Fibroblast of skin of left biceps (primary cell): ENCODE measurements around the gene BMPR1B.
A peak's percentile ranks its signal among the peaks of the same experiment; 100 is the strongest.
"Not testable (repeated sequence)": the region's sequence is repeated elsewhere in the genome, so short reads cannot be mapped to it uniquely, and the experiment has no call there.

Experiments used
- DNase-seq, 2 experiments: peaks; one replicate each; pipeline ENCODE4 v3.0.0-alpha.2; 2013; ENCODE audit warnings: low read depth in 2 of 2

Gene BMPR1B

DNA sequence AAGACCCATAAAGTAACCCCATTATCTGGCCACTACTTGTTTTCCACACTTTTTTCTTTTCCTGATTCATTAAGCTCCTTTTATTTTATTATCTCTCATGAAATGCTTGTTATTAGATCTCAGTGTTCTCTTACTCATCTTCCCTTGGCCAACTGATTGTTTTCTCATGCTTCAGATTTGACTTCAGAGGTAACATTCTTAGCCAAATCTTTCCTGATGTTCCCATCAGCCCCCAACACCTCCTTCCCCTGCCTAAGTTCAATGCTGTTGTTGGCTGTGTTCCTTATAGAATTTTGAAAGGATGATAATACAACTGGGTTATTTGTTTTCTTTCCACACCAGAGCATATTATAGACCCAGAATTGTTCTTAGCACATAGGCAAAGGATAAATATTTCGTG lies 75.6 kb downstream of the BMPR1B start:
- no peak for DNase-seq

DNA sequence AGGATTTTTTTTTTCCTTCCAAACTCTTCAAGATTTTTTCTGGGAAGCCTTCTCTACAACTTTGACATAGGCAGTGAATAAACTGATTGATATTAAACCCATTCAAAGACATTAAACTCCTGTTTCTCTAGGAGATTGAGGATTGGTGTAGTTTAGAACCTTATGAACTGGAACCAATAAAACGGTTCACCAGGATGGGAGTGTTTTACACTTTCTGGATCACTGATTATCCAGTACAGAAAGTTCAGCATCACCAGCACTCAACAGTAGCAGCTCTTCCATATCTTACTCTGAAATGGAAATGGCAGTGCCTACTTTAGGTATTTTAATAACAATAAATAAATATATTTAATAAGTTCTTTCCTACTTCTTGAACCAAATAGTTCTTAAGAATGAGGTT lies 76.7 kb downstream of the BMPR1B start:
- no peak for DNase-seq

DNA sequence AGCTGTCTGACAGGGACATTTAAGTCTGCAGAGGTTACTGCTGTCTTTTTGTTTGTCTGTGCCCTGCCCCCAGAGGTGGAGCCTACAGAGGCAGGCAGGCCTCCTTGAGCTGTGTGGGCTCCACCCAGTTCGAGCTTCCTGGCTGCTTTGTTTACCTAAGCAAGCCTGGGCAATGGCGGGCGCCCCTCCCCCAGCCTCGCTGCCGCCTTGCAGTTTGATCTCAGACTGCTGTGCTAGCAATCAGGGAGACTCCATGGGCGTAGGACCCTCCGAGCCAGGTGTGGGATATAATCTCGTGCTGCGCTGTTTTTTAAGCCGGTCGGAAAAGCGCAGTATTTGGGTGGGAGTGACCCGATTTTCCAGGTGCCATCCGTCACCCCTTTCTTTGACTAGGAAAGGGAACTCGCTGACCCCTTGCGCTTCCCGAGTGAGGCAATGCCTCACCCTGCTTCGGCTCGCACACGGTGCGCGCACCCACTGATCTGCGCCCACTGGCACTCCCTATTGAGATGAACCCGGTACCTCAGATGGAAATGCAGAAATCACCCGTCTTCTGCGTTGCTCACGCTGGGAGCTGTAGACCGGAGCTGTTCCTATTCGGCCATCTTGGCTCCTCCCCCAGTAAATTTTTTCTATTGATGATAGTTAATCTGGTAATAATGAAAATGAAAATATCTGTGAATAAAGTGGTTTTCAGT lies 83.6 kb downstream of the BMPR1B start:
- DNase-seq = not testable (repeated sequence)

DNA sequence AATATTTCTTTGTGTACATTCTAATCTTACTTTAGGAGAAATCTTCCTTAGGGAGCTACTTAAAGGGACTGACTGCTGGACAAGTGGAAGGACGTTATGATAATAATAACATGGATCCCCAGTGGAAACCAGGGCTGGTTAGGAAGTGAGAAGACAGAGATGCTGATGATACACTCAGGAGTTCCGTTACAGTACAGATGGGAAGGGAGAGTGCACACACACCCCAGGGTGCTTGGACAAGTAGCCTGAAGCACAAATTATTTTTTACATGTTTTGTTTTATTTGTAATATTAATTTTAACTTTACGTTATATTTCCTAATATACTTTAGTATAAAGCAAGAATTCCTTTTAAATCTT lies 84.1 kb downstream of the BMPR1B start:
- no peak for DNase-seq

DNA sequence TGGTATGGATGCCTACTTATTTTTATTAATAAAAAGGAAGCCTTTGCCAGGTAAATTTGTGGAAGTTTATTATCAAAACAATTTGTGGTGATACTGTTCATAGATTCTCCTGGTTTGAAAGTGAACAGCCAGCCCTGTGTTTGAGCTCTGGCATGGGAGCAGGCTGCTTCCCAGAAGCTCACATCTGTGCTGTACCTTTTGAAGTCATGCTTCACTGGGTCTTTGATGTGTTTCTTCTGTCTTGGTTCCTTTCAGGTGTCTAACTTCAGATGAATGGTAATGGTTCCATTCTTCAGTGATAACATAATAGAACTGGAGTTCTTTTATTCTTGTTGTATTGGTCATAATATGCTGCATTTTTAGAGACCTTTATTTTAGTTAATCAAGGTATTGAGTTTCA lies 85.5 kb downstream of the BMPR1B start:
- no peak for DNase-seq

DNA sequence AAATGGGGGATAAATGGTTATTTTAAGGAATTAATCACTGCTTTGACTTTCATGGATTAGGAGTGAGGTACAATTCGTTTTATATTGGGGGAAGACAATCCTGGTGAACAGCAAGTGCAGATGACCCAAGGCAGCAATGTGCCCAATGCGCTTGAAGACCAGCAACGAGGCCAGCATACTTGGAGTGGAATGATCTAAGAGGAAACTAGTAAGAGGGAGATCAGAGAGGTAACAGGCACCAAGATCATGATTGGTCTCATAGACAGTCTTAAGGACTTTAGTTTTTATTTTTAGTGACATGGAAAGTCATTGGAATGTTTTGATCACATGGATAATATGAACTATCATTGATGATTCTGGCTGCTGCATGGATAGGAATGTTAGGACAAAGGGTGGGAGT lies 90.6 kb downstream of the BMPR1B start:
- no peak for DNase-seq

DNA sequence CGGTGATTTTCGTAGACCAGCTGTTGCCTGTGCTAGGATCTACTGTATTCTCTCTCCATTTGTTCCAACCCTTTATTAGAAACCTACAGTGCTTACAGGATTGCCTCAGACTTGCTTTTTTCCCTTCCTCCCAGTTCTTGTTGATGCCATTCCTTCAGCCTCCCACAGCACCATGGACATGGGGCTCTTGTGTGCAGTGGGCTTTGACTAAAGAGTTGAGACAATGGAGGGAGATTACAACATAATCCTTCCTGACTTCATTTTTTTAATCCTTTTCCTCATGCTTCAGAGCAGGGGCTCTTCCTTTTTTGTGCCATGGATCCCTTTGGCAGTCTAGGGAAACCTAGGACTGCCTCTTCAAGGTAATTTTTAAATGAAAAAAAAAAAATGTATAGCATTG lies 92.1 kb downstream of the BMPR1B start:
- no peak for DNase-seq

DNA sequence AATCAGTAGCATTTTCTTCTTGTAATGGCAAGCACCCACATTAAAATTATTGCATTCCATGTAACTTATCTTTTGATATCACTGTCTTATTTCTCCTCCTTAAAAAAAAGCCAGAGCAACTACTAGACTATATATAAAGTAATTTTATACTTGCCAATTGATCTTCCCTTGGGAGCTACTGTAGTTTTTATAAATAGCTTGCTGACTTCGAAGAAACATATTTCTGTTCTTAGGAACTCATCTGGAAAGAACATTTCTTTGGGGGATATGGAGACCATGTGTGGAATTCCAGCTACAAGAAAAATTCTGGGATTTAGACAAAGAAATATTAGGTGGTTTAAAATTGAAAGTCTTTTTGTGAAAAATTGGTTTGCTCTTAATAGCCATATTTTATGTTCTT lies 94.9 kb downstream of the BMPR1B start:
- peak; percentile 56 to 58 for DNase-seq

DNA sequence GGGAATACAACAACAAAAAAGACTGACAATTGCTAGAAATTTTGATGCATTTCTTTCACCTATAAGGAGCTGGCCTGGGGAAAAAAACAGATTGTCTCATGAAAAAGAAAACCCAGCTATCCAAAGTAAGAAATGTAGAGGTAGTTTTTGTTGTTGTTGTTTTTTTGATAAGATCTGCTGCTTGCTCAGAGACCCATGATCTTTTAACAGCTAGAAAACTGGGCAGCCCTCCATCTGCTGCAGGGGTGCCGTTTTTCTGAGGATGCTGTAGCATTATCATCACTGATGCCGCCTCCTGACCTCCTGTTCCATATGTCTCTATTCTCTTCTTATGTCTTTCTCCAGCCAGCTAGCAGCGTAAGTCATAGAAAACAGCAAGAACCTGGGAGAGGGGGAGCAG lies 98.3 kb downstream of the BMPR1B start:
- no peak for DNase-seq

DNA sequence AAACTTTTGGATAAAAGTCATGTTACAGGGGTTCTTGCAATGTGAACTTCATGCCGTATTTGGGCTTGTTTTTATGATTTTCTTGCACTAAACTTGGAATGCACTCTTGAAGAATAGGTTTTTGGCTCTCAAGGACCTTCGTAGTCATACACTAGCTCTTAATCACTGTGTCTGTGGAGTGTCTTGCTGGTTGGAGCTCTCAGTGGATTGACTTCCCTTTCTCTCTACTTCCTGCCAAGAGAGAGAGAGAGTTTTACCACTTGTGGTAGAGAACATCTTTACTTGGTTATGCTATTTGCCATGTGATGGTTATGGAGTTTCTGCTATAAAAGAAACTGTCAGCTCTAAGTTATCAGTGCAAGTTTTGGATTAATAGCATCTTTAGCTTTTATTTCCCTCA lies 112.4 kb downstream of the BMPR1B start:
- DNase-seq = no peak

DNA sequence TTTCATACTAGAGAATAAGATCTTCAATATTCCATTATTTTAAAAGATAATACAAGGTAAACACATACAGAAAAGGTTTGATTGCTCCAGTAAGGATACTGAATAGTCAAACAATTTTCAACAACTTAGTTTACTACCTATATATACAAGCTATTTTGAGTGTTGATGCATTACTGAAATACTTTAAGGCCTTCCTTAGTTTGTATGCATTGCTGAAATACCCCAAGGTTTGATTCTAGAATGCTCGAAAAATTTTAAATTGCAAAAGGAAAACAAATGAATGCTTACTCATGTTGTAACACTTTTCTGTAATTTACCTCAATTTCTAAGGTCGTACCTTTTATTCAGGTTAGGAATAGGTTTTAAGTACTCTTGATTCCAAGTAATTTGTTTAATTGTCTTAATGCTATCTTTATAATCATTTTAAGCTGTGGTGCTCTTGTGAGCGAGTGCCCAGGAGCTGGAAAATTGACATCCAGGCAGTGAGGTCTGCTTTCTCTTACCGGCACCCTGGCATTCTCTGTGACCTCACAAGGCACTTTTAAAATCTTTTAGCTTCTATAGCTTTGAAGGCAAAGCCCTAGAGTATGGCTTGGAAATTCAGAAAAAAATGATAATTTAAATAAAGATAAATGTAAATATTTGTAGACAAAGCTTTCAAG lies 114.0 kb downstream of the BMPR1B start:
- DNase-seq = no peak

DNA sequence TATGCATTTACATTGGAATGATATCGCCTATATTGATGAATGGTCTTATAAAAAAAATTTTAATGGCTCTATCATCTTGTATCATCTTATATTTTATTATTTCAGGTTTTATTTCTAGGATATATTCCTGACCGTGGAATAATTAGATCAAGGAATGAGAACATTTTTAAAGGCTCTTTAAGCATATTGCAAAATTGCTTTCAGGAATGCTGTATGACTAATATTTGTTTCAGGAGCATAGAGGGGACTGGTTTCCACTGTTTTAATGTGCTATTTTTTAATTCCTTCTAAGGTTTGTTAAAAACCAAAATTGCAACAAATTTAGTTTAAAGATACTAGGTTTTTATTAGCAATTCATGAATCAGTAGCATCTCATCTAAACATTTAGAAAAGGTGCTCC lies 120.2 kb downstream of the BMPR1B start:
- DNase-seq = peak in 1 of 2 experiments; percentile 18

DNA sequence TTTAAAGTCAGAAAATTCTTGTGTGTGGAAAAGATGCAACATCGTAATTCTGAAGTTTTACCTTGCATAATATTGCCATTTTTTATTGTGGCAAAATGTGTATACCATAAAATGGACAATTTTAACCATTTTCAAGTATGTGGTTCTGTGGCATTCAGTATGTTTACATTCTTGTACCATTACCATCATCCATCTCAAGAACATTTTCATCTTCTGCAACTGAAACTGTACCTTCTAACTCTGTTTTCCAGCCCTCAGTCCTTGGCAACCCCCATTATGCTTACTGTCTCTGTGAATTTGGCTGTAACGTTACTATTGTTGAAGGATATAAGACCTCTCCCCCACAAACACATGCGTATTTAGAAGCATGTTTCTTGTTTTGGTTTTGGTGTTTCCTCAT lies 123.2 kb downstream of the BMPR1B start:
- peak in 1 of 2 experiments; percentile 17 for DNase-seq

DNA sequence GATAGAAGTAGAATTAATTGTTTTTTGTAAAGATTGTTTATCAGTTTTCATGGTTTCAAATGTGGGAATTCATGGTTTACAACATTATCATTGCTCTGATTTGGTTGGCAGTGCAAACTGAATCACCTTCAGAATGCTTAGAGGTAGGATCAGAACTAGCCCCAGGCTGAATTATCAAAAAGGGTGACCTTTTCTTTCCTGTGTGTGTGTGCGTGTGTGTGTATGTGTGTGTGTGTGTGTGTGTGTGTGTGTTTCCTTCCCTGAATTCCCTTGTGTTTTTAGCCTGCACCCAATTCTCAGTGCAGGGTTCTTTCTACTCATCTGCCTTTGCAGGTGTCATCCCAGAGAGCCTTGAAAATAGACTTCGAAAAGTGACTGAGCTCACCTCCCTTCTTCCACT lies 125.0 kb downstream of the BMPR1B start:
- DNase-seq = no peak

DNA sequence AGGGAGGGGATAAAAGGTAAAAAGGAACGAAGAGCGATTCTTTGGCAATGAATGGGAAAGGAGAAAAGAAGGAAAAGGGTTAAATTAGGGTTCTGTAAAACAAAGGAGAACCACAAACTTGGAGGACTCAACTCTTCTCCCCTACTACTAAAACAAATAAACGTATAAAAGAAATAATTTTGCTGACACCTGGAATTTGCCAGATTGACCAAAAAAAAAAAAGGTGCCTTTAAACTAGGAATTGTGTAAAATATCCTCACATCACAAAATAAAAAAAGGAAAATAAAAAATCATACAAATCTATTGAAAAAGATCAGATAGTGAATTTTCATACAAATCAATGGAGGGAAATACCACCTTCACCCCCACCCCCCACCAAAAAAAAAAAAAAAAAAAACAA lies 129.3 kb downstream of the BMPR1B start:
- DNase-seq = no peak

DNA sequence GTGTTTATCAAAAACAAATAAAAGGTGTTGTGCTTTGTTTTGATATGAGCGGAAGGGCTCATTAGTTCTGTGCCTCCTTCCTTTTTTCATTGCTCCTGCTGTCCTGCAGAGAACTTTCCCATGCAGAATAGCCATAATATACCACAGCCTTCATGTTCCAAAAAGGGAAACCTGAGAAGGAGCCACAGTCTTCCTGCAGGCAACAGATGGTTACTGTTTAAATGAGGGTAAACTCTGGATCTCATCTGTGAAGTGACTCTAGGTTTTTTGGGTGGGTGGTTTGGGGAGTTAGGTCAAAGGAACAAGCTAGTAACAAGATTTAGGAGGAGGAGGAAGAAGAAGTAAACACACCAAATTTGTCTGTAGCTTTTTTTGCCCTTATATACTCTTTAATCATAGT lies 131.8 kb downstream of the BMPR1B start:
- DNase-seq = no peak

DNA sequence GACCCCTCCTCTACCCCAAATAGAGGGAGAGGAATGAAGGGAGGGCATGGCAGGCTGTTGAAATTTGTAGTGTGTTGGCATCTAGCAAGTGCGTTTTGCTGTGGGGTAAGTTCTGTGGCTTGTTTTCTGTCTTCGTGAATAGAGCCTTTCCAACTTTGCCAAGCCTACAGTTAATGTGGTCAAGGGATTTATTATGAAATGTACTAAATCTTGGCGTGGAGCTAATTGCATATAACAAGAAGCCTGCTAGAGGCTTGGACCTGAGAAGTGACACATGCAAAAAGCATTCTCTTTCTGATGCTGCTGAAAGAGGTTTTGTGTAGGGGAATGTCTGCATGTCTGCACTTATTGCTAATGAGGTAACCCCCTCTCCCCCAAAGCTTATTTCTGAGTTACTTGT lies 132.2 kb downstream of the BMPR1B start:
- DNase-seq = peak; percentile 76 to 81

DNA sequence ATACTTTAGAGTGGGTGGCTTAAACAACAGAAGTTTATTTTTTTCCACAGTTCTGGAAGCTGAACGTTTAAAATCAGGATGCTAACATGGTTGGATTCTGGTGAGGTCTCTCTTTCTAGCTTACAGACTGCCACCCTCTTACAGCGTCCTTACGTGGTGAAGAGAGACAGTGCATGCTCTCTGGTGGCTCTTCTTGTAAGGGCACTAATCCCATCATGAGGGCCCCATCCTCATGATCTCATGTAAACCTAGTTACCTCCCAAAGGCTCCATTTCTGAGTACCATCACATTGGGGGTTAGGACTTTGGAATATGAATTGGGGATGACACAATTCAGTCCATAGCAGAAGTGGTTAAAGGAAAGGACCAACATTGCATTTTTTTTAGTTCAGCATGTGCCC lies 132.8 kb downstream of the BMPR1B start:
- DNase-seq = no peak

DNA sequence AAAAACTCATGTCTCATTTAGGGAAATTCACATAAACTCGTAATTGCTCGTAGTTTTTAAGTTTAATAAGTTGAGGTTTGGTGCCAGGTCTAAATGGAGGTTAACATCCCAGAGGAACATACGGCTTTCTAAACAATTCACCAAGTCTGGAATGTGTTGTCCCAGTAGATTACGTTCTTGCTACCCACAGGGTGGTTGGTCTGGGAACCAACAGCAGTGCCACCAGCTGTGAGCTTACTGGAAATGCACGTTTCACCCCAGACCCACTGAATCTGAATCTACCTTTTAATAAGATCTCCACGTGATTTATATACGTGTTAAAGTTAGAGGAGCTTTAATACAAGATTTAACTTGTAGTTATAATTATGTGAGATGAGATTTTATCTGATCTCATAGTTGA lies 134.3 kb downstream of the BMPR1B start:
- no peak for DNase-seq

DNA sequence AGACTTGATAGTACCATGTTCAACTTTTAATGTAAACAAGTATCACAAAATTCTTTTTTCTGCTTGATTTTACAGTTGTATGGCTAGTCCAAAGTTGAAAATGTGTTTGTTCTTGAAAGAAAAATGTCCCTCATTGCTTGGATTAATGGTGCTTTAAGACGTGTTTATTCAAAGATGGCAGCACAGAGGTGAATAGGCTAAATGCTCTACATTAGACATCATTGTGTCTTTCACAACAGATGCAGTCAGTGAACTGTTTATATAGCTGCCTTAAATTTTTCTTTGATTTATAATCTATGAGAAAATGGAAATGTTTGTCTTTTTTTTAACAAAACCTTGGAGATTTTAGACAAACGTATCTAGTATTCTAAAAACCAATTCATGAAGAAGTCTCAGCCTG lies 137.3 kb downstream of the BMPR1B start:
- DNase-seq = no peak

DNA sequence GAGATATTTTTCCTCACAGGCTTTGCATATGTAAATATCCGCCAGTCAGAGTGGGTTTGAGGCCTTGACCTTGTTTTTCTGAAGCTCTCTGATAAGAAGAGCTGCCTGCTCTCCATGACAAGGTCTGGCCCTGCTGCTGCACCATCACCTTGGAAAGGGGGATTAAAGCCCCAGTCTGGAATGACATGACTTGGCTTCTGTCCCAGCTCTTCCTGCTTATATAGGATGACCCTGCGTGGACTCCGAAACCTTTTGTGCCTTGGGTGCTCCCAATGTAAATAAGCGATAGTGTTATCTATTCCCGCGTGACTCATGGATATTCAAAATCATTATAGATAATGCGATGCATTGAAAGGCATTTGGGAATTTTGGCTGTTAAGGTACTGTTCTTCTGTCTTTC lies 139.3 kb downstream of the BMPR1B start:
- no peak for DNase-seq

DNA sequence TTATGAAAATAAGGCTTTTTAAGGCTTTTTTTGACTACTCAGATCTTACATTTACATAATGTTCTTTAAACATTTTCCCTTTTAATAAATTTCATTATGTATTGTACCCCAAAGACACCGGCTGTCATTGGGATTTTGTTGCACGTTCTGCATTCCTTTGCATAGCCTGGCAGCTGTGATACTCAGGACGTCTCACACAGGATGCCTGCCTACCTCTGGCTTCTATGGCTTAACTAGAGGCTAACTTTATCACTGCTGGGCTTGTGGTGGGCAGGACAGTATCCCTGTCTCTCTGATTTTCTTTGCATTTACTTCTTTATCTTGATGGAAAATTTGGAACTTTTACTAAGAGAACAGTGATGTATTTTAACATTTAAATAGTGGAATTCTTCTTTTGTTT lies 147.8 kb downstream of the BMPR1B start:
- DNase-seq = no peak

DNA sequence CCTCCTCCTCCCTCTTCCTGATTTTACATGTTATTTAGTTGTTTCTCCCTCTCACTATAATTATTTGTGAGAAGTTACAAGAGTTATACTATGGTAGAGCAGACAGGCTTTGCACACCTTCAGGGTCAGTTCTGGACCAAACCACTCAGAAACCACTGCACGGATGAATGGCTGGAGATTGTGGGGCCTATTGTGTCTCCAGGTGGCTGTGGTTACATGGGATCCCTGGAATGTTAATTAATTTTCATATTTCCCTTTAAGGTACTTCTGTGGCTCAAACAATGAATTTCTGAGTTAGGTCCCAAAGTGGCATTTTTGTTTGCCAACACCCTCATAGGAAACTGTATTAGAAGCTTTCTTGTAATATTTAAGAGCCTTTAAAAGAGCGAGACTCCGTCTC lies 151.9 kb downstream of the BMPR1B start:
- DNase-seq = no peak

DNA sequence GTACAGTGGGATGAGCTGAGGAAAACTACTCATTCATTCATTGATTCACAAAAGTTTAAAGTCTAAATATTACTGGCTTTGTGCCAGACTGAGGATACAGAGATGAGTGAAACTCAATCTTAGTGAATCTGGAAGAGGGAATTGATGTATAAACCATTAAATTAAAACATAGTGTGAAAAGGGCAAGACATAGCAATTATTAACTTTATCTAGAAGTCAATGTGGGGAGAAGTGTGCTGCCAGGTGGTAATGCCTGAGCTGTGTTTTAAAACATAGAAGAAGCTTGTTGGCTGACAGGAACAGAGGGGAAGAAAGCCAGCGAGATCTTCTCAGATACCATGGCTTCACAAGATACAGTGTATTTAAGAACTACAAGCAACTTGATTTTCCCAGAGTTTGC lies 153.4 kb downstream of the BMPR1B start:
- DNase-seq = no peak
